ENCODE results near the gene TMEM184C.

The TMEM184C gene

DNA sequence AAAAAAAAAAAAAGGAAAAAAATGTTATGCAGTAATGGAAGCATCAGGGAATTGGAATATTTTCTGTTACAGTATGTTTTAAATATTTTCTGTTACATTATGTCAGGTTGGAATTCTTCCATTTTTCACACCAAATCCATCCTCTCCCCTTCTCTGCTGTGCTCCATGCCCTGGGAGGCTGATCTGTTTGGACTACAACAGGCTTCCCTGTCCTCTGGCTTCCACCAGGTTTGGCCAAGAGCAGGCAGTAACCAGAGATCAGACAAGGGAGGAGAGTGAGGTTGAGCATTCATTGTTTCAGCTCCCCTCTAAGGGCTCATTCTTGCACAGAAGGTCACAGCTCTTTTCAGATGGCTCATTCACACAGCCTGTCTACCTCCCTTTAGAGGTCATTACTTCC, 11.7 kb upstream of the TMEM184C start:
- DNase-seq = no peak

GRCh38 chr4:147607471-147607870, 9.7 kb upstream of the TMEM184C start:
- no peak for DNase-seq

DNA sequence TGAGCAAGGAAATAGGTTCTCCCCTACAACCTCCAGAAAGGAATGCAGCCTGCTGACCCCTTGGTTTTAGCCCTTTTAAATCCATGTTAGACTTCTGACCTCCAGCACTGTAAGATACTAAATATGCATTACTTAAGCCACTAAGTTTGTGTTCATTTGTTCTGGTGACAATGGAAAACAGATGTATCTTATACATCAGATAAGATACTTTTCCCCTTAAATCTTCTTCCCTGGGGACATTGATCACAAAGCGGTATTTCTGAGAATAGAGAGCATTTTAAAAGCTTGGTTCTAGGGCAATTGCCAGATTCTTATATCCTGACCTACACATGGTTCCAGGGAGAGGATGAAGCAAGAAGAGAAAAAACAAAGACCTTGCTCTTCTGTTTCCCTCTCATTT, 6.5 kb upstream of the TMEM184C start:
- DNase-seq = no peak

DNA sequence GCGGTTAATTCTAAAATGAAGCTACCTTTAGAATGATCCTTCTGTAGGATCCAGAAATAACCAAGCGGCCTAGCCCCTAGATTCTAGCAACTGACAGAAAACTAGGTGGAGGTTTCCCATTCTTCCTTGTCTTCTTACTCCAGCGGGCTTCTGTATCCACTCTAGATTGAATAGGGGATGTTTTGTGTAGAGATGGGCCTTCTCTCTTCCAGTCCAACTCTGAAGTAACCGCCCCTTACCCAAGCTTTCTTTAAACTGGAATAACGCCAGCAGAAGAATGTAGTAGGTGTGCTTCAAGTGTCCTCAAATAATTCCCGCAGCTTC, 386 bp upstream of the TMEM184C start:
- DNase-seq = no peak

DNA sequence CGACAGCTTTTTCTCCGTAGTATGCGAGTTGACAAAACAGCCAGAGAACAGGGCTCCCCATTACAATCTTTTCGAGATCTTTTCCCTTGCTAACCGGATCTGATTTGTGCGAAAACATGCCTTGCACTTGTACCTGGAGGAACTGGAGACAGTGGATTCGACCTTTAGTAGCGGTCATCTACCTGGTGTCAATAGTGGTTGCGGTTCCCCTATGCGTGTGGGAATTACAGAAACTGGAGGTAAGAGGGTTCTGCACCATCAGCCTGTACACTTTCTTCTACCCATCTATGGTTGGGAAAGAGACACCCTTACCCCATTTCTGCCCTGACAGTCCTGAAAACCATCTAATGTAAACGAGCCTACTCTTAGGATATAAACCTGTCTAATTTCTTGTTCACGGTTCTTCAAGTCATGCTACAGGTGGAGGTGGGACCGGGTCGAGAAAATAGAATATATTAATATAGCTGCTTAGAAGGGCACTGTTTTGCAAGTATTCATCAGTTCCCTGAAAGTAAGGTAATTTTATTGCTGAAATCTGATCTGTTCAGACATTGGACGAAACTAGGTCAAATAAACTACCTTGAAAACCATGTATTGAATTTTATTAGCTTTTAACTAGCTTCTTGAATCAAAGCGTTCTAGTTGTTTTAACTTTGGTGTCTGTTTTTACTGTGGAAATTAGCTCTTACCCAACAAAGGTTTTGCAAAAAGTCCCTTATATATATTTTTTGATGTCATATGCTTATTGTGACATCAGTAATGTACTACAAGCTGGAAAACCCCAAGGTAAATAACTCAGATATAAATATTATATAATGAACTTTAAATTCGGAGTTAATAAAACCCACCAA, 869 bp downstream of the TMEM184C start:
- DNase-seq = no peak

- no peak for DNase-seq
Measured at GRCh38 chr4:147620315-147620714, 3.1 kb downstream of the TMEM184C start.

GRCh38 chr4:147625733-147626132, 8.5 kb downstream of the TMEM184C start:
- no peak for DNase-seq

- DNase-seq = no peak
Measured at GRCh38 chr4:147626903-147627302, 9.7 kb downstream of the TMEM184C start.

- DNase-seq = no peak
Measured at GRCh38 chr4:147628415-147628814, 11.2 kb downstream of the TMEM184C start.

GRCh38 chr4:147629783-147630730, 12.9 kb downstream of the TMEM184C start:
- no peak for DNase-seq

- DNase-seq = no peak
Measured at GRCh38 chr4:147633113-147633512, 15.9 kb downstream of the TMEM184C start.

- DNase-seq = no peak
Measured at GRCh38 chr4:147633643-147634042, 16.4 kb downstream of the TMEM184C start.

- DNase-seq = no peak
Measured at GRCh38 chr4:147635348-147635747, 18.2 kb downstream of the TMEM184C start.

DNA sequence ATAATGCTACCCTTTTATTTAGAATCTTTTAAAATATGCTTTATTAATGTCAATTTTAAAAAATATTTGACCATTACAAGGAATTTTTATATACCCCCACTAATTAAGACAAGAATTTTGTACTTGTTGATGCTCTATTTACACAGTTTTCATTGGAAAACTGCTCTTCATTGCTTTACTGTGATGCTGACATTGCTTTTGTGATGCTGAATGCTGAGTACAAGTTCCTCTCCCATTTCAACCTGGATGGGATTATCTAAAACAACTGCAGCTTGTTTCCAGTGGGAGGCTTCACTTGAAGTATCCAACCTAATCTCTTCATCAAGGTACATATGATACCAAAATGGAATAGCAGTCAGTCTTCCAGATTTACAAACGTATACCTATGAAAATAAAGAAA, 21.2 kb downstream of the TMEM184C start:
- DNase-seq = peak; percentile 4

- no peak for DNase-seq
Measured at GRCh38 chr4:147638942-147639341, 21.7 kb downstream of the TMEM184C start.

DNA sequence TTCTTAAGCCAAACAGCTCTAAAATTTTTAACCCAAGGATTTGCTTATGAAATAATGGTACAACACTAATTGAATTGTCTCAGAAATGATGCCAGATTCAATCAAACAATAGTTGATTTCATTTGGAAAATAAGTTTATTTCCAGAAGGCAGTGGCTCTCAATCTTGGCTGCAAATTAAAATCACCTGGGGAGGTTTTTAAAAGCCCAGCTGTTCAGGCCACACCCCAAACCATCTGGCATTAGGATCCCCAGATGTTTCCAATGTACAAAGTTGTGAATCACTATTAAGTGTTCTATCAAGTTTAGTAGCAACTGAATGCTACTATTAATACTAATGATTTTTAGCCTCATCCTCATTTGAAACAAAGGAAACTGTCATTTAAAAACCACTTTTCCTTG, 22.2 kb downstream of the TMEM184C start:
- no peak for DNase-seq

DNA sequence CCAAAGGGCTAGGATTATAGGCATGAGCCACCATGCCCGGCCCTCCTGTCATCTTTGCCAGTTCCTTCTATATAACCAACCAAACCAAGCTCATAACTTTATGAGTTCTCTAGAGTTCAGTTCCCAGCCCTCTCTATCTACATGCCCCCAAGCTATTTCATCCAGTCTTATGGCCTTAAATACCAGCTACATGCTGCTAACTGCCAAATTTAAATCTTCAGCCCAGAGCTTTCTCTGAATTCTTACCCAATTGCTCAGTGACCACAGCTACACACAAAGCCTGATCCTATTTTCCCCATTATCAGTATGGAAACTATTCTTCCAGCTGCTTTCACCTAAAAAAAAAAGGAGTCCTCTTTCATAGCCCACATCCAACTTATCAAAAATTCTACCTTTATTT, 23.1 kb downstream of the TMEM184C start:
- DNase-seq = no peak

- no peak for DNase-seq
Measured at GRCh38 chr4:147643616-147644015, 26.4 kb downstream of the TMEM184C start.

DNA sequence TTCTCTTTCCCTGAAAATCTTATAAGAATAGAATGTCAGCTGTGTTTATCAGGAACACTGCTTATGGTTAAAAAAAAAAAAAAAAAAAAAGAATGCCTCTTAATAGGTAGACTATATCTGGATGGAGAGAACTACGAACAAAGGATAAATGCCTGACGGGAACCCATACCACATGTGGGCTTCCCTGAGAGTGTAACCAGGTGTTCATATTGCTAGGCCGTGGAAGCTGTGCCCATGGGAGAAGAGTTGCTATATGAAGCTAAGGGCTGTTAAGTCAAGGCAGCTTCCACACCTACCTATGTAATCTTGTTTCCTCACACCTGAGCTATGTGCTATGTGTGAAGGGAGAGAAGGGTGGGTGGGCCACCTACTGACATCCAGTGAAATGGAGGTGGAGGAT, 27.3 kb downstream of the TMEM184C start:
- no peak for DNase-seq

- no peak for DNase-seq
Measured at GRCh38 chr4:147645099-147645498, 27.9 kb downstream of the TMEM184C start.

DNA sequence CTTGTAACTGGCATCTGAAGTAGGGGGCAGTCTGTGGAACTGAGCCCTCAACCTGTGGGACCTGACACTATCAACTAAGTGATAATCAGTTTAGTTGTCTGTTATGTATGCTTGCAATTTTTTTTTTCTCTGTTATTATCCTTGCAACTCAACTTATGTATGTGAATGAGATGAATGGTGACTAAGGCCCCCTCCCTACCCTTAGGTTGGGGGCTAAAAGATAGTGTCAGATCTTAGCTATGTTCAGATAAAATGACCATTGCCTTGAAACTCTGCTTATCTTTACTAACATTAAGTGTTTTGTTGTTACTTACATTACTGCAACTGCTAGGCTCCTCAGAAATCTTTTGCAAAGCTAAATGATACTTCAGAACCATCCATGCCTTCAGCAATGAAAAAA, 31.5 kb downstream of the TMEM184C start:
- no peak for DNase-seq

DNA sequence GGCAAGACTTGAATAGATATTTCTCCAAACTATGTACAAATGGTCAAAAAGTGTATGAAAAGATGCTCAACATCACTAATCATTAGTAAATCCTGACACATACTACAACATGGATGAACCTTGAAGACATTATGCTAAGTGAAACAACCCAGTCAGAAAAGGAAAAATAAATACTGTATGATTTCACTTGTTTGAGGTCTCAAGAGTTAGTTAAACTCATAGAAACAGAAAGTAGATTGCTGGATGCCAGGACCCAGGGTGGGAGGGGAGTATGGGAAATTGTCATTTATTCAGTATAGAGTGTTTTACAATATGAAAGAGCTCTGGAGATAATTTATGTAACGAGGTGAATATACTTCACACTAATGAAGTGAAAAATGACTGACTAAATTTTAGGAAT, 34.4 kb downstream of the TMEM184C start:
- DNase-seq = no peak

DNA sequence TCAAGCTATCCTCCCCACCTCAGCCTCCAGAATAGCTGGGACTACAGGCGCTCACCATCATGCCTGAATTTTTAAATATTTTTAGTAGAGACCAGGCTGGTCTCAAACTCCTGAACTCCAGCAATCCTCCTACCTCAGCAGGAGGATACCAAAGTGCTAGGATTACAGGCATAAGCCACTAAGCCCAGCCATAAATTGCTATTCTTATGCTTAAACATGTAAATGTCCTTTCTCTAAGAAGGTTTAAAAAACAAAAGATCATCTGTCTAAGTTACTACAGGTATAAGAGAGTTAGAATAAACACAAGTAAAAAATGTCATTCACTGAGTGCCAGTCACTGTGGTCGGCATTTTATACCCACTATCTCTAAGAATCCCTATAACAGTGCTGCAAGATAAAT, 38.4 kb downstream of the TMEM184C start:
- no peak for DNase-seq

- DNase-seq = no peak
Measured at GRCh38 chr4:147658501-147658900, 41.3 kb downstream of the TMEM184C start.
